Endothelial cell of hepatic sinusoid (primary cell): ENCODE data around the gene PRR36.
"Not testable (repeated sequence)": the region's sequence is repeated elsewhere in the genome, so short reads cannot be mapped to it uniquely, and the experiment has no call there.

Experiments
- in situ Hi-C: cut with HindIII; loops from 2 replicates; pipeline ENCODE4 v1.10.0; 2017; ENCODE audit warnings: low sequenced_read_pairs

Gene PRR36

GRCh38 chr19:7874076-7874896 lies at the start of gene PRR36:
Gene PRR36, minus strand, starts transcription at chr19:7874390. Its CDS starts 701 bp downstream, at chr19:7873689.
- in situ Hi-C loops = no loop called here

GRCh38 chr19:7923295-7924191 lies 49.4 kb upstream of the PRR36 start:
- in situ Hi-C loops = loop anchor here (5.0 kb wide), 1 partner anchor 71 kb away; no protein-coding TSS in a partner anchor

GRCh38 chr19:7922836-7923195 lies 48.6 kb upstream of the PRR36 start:
- in situ Hi-C loops = loop anchor here (5.0 kb wide), 1 partner anchor 71 kb away; no protein-coding TSS in a partner anchor

GRCh38 chr19:7921967-7922835 lies 48.0 kb upstream of the PRR36 start:
- in situ Hi-C loops = loop anchor here (5.0 kb wide), 1 partner anchor 70 kb away; no protein-coding TSS in a partner anchor

- in situ Hi-C loops = loop anchor here (5.0 kb wide), 1 partner anchor 69 kb away; no protein-coding TSS in a partner anchor
Measured at GRCh38 chr19:7921302-7921966, 47.2 kb upstream of the PRR36 start.

- in situ Hi-C loops = loop anchor here (5.0 kb wide), 1 partner anchor 68 kb away; no protein-coding TSS in a partner anchor
Measured at GRCh38 chr19:7920519-7921301, 46.5 kb upstream of the PRR36 start.

- in situ Hi-C loops = loop anchor here (5.0 kb wide), 1 partner anchor 68 kb away; no protein-coding TSS in a partner anchor
Measured at GRCh38 chr19:7919610-7920518, 45.7 kb upstream of the PRR36 start, which contains the start of gene SNAPC2. Gene SNAPC2, plus strand, starts transcription at chr19:7920338. Its CDS starts 29 bp downstream, at chr19:7920367.

- in situ Hi-C loops = no loop called here
Measured at GRCh38 chr19:7918615-7919421, 44.6 kb upstream of the PRR36 start.

GRCh38 chr19:7918062-7918614 lies 43.9 kb upstream of the PRR36 start:
- in situ Hi-C loops = not testable (repeated sequence)

- in situ Hi-C loops = no loop called here
Measured at GRCh38 chr19:7917267-7918061, 43.3 kb upstream of the PRR36 start.

GRCh38 chr19:7916955-7917266 lies 42.7 kb upstream of the PRR36 start:
- in situ Hi-C loops = no loop called here

- in situ Hi-C loops = no loop called here
Measured at GRCh38 chr19:7916103-7916954, 42.1 kb upstream of the PRR36 start.

GRCh38 chr19:7915250-7916102 lies 41.3 kb upstream of the PRR36 start:
- in situ Hi-C loops = no loop called here

GRCh38 chr19:7914598-7915045 lies 40.4 kb upstream of the PRR36 start, which contains the start of gene TGFBR3L:
Gene TGFBR3L, plus strand, starts transcription at chr19:7914830.
- in situ Hi-C loops = no loop called here
